ENCODE data around the gene THRB.

THRB gene

DNA sequence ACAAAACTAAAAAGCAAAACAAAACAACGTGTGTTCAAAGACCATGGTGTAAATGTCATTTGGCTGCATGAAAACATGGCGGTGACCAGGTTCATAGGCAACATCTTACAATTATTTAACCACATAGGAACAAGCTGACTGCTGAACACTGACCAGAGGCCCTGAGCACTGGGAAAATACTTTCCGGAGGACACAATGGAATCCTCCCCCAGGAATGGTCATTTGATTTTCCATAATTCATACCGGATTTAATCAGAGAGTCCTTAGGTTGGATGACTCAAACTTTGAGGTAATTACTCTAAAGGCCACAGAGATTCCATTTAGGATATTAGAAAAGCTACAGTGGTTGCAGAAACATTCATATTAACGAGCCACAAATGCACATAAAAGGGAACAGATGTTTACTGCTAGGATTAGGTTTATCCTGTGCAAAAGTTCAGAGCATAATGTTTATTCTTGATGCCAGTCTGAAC is 294.8 kb downstream of the THRB start:
- Histone ChIP-seq H3K27me3 (ENCODE audit: control insufficient read depth in 1 of 2, insufficient read depth in 2 of 2, low read length in 2 of 2) (no peaks in the 10 kb centered on the region), H3K4me3 (ENCODE audit: low read depth in 1 of 2, low read length in 2 of 2) (no peak overlapping the region), H3K9ac (ENCODE audit: low read depth in 1 of 2, low read length in 2 of 2) (no peak overlapping the region), H3K36me3 (ENCODE audit: control insufficient read depth in 1 of 2, insufficient read depth in 2 of 2, low read length in 2 of 2) (no peaks in the 10 kb centered on the region), H3K27ac (ENCODE audit: low read depth, low read length) (no peak overlapping the region), H3K4me1 (ENCODE audit: control insufficient read depth in 1 of 2, insufficient read depth in 2 of 2, low read length in 2 of 2) (no peaks in the 10 kb centered on the region), H3K9me3 (ENCODE audit: control insufficient read depth in 1 of 2, low read length in 2 of 2) (no peaks in the 10 kb centered on the region)

DNA sequence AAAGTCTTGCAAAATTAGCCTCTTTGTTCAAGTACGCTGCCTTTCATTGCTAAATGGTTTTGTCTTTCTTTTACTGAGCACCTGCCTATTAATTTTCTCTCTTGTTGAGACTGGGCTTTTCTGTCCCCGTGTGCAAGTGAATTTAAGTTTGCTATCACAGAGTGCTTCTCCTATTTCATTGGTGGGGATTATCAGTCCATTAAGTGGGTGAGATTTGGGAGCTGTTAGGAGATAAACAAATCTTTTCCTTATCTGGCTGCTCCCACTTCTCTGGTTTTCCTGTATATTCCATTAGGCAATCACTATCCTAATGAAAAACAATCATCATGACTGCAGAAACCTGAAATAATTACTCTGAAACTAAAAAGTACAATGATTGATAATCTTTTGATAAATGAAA is 295.4 kb downstream of the THRB start:
- Histone ChIP-seq H3K27me3 (ENCODE audit: control insufficient read depth in 1 of 2, insufficient read depth in 2 of 2, low read length in 2 of 2) (no peaks in the 10 kb centered on the region), H3K9ac (ENCODE audit: low read depth in 1 of 2, low read length in 2 of 2) (no peak overlapping the region), H3K4me1 (ENCODE audit: control insufficient read depth in 1 of 2, insufficient read depth in 2 of 2, low read length in 2 of 2) (no peaks in the 10 kb centered on the region), H3K4me3 (ENCODE audit: low read depth in 1 of 2, low read length in 2 of 2) (no peak overlapping the region), H3K27ac (ENCODE audit: low read depth, low read length) (no peak overlapping the region), H3K36me3 (ENCODE audit: control insufficient read depth in 1 of 2, insufficient read depth in 2 of 2, low read length in 2 of 2) (no peaks in the 10 kb centered on the region), H3K9me3 (ENCODE audit: control insufficient read depth in 1 of 2, low read length in 2 of 2) (no peaks in the 10 kb centered on the region)

DNA sequence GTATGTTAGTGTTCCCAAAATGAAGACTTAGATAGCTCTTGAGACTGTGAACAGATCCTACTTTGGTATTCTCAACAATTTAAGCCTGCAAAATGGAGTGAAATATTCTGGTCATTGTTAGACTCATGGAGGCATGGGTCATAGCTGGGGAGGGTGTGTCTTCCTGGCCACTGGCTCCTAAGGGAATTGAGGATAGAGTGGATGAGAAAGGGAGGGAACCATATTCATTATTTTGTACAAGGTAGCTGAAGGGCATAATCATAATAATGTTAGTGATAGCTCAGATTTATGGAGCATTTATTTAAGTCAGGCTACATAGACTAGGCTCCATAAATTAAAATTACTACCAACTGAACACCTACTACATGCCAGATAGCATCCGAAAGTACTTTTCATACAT is 295.9 kb downstream of the THRB start:
- H3K4me3 ChIP-seq (ENCODE audit: low read depth in 1 of 2, low read length in 2 of 2), result no peak overlapping the region
- H3K9ac ChIP-seq (ENCODE audit: low read depth in 1 of 2, low read length in 2 of 2), result no peak overlapping the region
- no peaks in the 10 kb centered on the region for H3K9me3 ChIP-seq (ENCODE audit: control insufficient read depth in 1 of 2, low read length in 2 of 2)
- H3K4me1 ChIP-seq (ENCODE audit: control insufficient read depth in 1 of 2, insufficient read depth in 2 of 2, low read length in 2 of 2), result no peaks in the 10 kb centered on the region
- H3K27ac ChIP-seq (ENCODE audit: low read depth, low read length), result no peak overlapping the region
- H3K27me3 ChIP-seq (ENCODE audit: control insufficient read depth in 1 of 2, insufficient read depth in 2 of 2, low read length in 2 of 2), result no peaks in the 10 kb centered on the region
- no peaks in the 10 kb centered on the region for H3K36me3 ChIP-seq (ENCODE audit: control insufficient read depth in 1 of 2, insufficient read depth in 2 of 2, low read length in 2 of 2)

DNA sequence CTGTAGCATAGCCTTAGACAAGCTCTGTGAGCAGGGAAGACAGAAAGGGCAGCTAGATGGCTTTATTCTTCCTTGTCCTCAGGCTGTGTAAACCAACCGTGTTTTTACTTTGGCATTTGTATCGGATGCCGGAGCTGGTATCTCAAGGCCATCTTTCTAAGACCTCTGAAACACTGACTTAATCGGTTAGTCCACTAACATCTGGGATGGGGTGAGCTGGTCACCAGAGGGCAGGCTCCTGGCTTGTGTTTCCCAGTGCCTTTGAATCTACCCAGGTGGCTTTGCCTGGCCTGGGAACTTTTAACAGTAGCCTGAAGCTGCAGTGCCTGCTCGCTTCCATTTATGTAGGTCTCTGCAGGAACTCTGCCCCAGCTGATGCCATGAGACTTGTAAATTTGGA is 296.8 kb downstream of the THRB start:
- H3K27me3 ChIP-seq (ENCODE audit: control insufficient read depth in 1 of 2, insufficient read depth in 2 of 2, low read length in 2 of 2), result no peaks in the 10 kb centered on the region
- H3K4me3 ChIP-seq (ENCODE audit: low read depth in 1 of 2, low read length in 2 of 2), result no peak overlapping the region
- H3K9me3 ChIP-seq (ENCODE audit: control insufficient read depth in 1 of 2, low read length in 2 of 2), result no peaks in the 10 kb centered on the region
- no peak overlapping the region for H3K27ac ChIP-seq (ENCODE audit: low read depth, low read length)
- no peaks in the 10 kb centered on the region for H3K4me1 ChIP-seq (ENCODE audit: control insufficient read depth in 1 of 2, insufficient read depth in 2 of 2, low read length in 2 of 2)
- H3K9ac ChIP-seq (ENCODE audit: low read depth in 1 of 2, low read length in 2 of 2), result no peak overlapping the region
- H3K36me3 ChIP-seq (ENCODE audit: control insufficient read depth in 1 of 2, insufficient read depth in 2 of 2, low read length in 2 of 2), result no peaks in the 10 kb centered on the region

DNA sequence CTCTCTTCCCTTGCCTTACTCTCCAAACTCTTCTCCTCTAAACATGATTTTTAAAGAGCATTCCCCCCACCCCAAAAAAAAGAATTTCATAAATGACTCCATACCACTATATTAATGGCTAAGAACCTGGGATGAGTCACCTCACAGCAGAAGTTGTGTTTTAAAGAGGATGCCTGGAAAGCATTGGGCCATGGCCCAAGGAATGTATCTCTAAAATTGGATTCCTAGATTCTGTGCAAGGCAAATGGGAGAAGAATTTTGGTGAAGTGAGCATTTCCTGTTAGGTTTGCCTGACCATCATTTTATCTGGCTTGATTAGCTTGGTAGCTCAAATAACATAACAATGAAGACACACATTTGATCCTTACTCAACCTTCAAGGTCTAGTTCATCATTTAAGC is 298.1 kb downstream of the THRB start:
- no peak overlapping the region for H3K27ac ChIP-seq (ENCODE audit: low read depth, low read length)
- H3K9ac ChIP-seq (ENCODE audit: low read depth in 1 of 2, low read length in 2 of 2), result no peak overlapping the region
- no peaks in the 10 kb centered on the region for H3K4me1 ChIP-seq (ENCODE audit: control insufficient read depth in 1 of 2, insufficient read depth in 2 of 2, low read length in 2 of 2)
- no peak overlapping the region for H3K4me3 ChIP-seq (ENCODE audit: low read depth in 1 of 2, low read length in 2 of 2)
- H3K9me3 ChIP-seq (ENCODE audit: control insufficient read depth in 1 of 2, low read length in 2 of 2), result no peaks in the 10 kb centered on the region
- H3K36me3 ChIP-seq (ENCODE audit: control insufficient read depth in 1 of 2, insufficient read depth in 2 of 2, low read length in 2 of 2), result no peaks in the 10 kb centered on the region
- H3K27me3 ChIP-seq (ENCODE audit: control insufficient read depth in 1 of 2, insufficient read depth in 2 of 2, low read length in 2 of 2), result no peaks in the 10 kb centered on the region

DNA sequence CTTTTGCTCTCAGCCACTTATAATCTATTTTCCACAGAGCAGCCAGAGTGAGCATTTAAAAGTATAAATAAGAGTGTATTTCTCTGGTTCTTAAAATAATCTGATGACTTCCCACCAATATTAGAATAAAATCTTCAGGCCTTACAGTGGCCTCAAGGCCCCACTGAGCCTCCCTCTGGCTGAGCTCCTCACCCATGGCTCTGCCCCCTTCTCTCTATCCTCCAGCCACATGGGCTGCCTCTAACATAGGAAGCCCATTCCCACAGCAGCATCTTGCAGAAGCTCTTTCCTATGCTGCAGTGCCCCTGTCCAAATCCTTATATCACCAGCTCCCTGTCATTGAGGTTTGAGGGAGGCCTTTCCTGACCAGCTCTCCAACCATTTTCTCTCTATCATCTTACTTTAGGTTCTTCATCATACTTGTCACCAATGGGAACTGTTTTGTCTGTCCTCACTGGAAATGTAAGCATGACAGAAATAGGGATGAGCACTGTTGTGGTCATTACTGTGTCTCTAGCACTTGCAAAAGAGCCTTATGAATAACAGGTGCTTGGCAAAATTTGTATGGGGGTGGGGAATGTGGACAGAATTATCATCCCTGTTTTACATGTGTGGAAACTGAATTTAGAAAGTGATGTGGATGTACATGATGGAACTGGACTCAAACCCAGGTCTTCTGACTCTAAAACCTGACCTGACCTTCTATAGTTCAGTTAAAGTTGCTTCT is 299.0 kb downstream of the THRB start:
- Histone ChIP-seq H3K27me3 (ENCODE audit: control insufficient read depth in 1 of 2, insufficient read depth in 2 of 2, low read length in 2 of 2) (no peaks in the 10 kb centered on the region), H3K36me3 (ENCODE audit: control insufficient read depth in 1 of 2, insufficient read depth in 2 of 2, low read length in 2 of 2) (no peaks in the 10 kb centered on the region), H3K9ac (ENCODE audit: low read depth in 1 of 2, low read length in 2 of 2) (no peak overlapping the region), H3K27ac (ENCODE audit: low read depth, low read length) (no peak overlapping the region), H3K4me3 (ENCODE audit: low read depth in 1 of 2, low read length in 2 of 2) (no peak overlapping the region), H3K9me3 (ENCODE audit: control insufficient read depth in 1 of 2, low read length in 2 of 2) (no peaks in the 10 kb centered on the region), H3K4me1 (ENCODE audit: control insufficient read depth in 1 of 2, insufficient read depth in 2 of 2, low read length in 2 of 2) (no peaks in the 10 kb centered on the region)

DNA sequence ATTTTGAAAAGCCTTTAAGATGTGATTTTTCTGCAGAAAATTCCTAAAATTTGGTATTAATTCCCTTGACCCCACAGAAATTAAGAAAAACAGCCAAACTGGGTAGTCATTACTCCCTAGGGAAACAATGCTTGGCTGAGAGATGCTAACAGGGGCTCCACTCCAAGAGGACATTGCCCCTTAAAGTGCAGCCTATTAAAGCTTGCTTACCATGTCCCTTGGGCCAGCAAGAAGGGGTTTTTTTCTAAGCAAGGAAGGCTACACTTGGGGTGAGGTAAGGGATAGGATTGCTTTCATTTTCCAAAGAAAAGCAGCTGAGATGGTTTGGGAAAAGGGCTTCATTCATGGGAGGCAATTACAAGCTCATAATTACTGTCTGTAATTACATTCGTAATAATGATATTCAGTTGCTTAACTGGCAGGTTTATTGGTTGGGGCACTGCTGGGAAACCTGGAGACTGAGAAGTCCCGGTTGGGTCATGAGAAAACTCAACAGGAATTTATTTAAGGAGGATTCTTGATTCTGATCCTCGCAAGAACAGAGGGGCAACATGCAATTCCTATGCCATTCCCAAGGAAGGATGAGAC is 302.1 kb downstream of the THRB start:
- no peak overlapping the region for H3K4me3 ChIP-seq (ENCODE audit: low read depth in 1 of 2, low read length in 2 of 2)
- H3K9me3 ChIP-seq (ENCODE audit: control insufficient read depth in 1 of 2, low read length in 2 of 2), result no peaks in the 10 kb centered on the region
- H3K36me3 ChIP-seq (ENCODE audit: control insufficient read depth in 1 of 2, insufficient read depth in 2 of 2, low read length in 2 of 2), result no peaks in the 10 kb centered on the region
- H3K27ac ChIP-seq (ENCODE audit: low read depth, low read length), result no peak overlapping the region
- no peak overlapping the region for H3K9ac ChIP-seq (ENCODE audit: low read depth in 1 of 2, low read length in 2 of 2)
- H3K27me3 ChIP-seq (ENCODE audit: control insufficient read depth in 1 of 2, insufficient read depth in 2 of 2, low read length in 2 of 2), result no peaks in the 10 kb centered on the region
- H3K4me1 ChIP-seq (ENCODE audit: control insufficient read depth in 1 of 2, insufficient read depth in 2 of 2, low read length in 2 of 2), result no peaks in the 10 kb centered on the region

DNA sequence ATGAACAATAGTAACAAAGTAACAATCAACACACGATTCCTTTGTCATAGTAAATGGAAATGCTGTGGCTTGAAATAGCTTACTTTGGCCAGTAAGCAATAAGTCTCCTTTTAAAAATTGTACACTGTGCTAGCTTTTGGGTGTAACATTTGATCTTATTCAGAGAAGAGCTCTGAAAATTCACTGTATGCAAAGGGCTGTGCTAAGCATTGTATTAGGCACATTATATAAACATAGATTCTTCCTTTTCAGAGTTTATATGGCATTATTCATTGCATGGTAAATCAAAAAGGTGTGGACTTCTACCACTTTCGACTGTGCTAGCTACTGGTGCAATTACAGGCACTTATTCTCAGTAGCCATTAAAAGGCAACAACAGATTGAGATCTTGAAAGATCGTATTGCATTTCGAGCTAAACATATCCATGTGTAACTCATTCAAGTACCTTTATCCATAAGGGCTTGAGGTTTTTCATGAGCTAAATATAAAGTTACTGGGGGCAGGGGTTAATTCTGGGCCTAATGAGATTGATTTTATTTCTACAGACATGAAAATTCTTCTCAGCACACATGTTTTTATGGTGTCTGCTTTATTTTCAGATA is 302.7 kb downstream of the THRB start:
- H3K4me1 ChIP-seq (ENCODE audit: control insufficient read depth in 1 of 2, insufficient read depth in 2 of 2, low read length in 2 of 2), result no peaks in the 10 kb centered on the region
- no peaks in the 10 kb centered on the region for H3K9me3 ChIP-seq (ENCODE audit: control insufficient read depth in 1 of 2, low read length in 2 of 2)
- H3K4me3 ChIP-seq (ENCODE audit: low read depth in 1 of 2, low read length in 2 of 2), result no peak overlapping the region
- no peak overlapping the region for H3K27ac ChIP-seq (ENCODE audit: low read depth, low read length)
- no peaks in the 10 kb centered on the region for H3K36me3 ChIP-seq (ENCODE audit: control insufficient read depth in 1 of 2, insufficient read depth in 2 of 2, low read length in 2 of 2)
- no peaks in the 10 kb centered on the region for H3K27me3 ChIP-seq (ENCODE audit: control insufficient read depth in 1 of 2, insufficient read depth in 2 of 2, low read length in 2 of 2)
- H3K9ac ChIP-seq (ENCODE audit: low read depth in 1 of 2, low read length in 2 of 2), result no peak overlapping the region

DNA sequence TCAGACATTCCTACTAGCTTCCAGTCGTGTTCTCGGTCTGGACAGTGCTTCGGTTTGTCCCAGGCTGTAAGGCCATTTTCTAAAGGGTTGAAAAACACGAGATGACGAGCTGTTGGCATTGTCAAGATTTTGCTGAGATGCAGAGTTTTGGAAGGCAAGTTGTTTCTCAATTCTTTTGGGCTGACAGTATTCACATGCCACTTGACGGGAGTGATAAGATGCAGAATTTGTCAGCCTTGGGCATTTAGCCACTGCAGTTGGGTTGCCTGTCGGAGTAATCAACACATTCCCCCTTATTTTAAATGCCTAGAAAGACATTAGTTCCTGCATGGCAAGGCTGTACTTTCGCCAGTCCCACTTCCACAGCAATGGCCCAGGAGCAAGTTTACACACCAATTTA is 304.4 kb downstream of the THRB start:
- Histone ChIP-seq H3K4me3 (ENCODE audit: low read depth in 1 of 2, low read length in 2 of 2) (no peak overlapping the region), H3K9ac (ENCODE audit: low read depth in 1 of 2, low read length in 2 of 2) (no peak overlapping the region), H3K9me3 (ENCODE audit: control insufficient read depth in 1 of 2, low read length in 2 of 2) (no peaks in the 10 kb centered on the region), H3K36me3 (ENCODE audit: control insufficient read depth in 1 of 2, insufficient read depth in 2 of 2, low read length in 2 of 2) (no peaks in the 10 kb centered on the region), H3K27me3 (ENCODE audit: control insufficient read depth in 1 of 2, insufficient read depth in 2 of 2, low read length in 2 of 2) (no peaks in the 10 kb centered on the region), H3K27ac (ENCODE audit: low read depth, low read length) (no peak overlapping the region), H3K4me1 (ENCODE audit: control insufficient read depth in 1 of 2, insufficient read depth in 2 of 2, low read length in 2 of 2) (no peaks in the 10 kb centered on the region)

DNA sequence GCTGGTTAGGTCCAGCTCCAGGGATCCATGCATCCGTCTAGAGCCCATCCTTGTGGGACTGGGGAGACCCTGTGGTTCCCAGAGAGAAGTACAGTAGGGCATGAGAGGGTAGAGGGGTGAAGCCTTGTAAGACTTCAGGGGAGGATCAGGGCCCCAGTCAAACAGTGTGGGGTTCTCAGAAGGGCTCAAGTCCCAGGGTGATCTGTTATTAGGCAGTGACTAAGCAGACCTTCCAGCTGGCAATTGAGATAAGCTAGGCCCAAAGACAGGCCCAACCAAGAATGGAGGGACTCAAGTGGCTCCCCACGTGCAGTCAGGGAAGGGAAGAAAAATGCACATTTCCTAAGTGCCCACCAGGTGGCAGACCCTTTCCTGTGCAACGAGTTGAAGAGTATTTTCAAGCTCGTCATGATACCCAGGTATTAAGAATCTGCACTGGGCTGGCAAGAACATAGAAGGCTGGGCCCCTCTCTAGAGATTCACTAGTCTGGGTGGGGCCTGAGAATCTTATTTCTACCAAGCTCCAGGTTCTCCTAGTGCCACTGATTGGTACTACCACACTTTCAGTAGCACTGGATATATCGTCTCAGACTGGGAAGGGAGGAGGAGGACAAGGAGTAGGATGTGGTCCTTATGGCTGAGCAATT is 308.8 kb downstream of the THRB start:
- Histone ChIP-seq H3K9ac (ENCODE audit: low read depth in 1 of 2, low read length in 2 of 2) (no peak overlapping the region), H3K4me3 (ENCODE audit: low read depth in 1 of 2, low read length in 2 of 2) (no peak overlapping the region), H3K9me3 (ENCODE audit: control insufficient read depth in 1 of 2, low read length in 2 of 2) (no peaks in the 10 kb centered on the region), H3K36me3 (ENCODE audit: control insufficient read depth in 1 of 2, insufficient read depth in 2 of 2, low read length in 2 of 2) (no peaks in the 10 kb centered on the region), H3K4me1 (ENCODE audit: control insufficient read depth in 1 of 2, insufficient read depth in 2 of 2, low read length in 2 of 2) (no peaks in the 10 kb centered on the region), H3K27ac (ENCODE audit: low read depth, low read length) (no peak overlapping the region), H3K27me3 (ENCODE audit: control insufficient read depth in 1 of 2, insufficient read depth in 2 of 2, low read length in 2 of 2) (no peaks in the 10 kb centered on the region)
